ENCODE data around the gene ANKRD40CL.

GRCh38 chr17:50758989-50759544, 8.3 kb downstream of the ANKRD40CL start:
- no peak for TF ChIP-seq CTCF (conservative IDR thresholded peaks at IDR 0.05; ENCODE audit: low read length)
- no peak for TF ChIP-seq EZH2phosphoT487 (IDR thresholded peaks at IDR 0.05; ENCODE audit: borderline replicate concordance)
